Activated CD8-positive, alpha-beta T cell treated with anti-CD3 and anti-CD28 coated beads for 36 hours (primary cell): ENCODE measurements around the gene CD300E. TPM values are rescaled to one million over a fixed set of nuclear protein-coding genes. Genes with fewer than 3 reads are reported as not detected.
"Not testable (repeated sequence)": the region's sequence is repeated elsewhere in the genome, so short reads cannot be mapped to it uniquely, and the experiment has no call there.

ENCODE experiments used
- ATAC-seq: fragments of 200-7000 bp; cut with Tn5 transposase; one replicate; pipeline ENCODE4 v1.10.0; 2021; ENCODE audit warnings: mild to moderate bottlenecking, moderate library complexity
- CTCF ChIA-PET: fragments of 350-600 bp; sonication (Branson Sonifier 250); formaldehyde crosslinking; loops from one replicate; lab custom pipeline; 2021; ENCODE audit warnings: antibody characterized with exemption; lab: Charles Lee
- POLR2A ChIA-PET: fragments of 350-600 bp; sonication (Branson Sonifier 250); formaldehyde crosslinking; loops from one replicate; lab custom pipeline; 2021; ENCODE audit warnings: antibody characterized with exemption; lab: Charles Lee
- DNase-seq: peaks from one replicate; pipeline ENCODE4 v3.0.0-alpha.2; 2020
- H3K27ac Mint-ChIP-seq: one replicate; pipeline ENCODE4 v1.8.0; 2021; ENCODE audit warnings: mild to moderate bottlenecking, mixed read lengths
- H3K27me3 Mint-ChIP-seq: one replicate; pipeline ENCODE4 v1.8.0; 2021; ENCODE audit warnings: mixed read lengths
- H3K36me3 Mint-ChIP-seq: one replicate; pipeline ENCODE4 v1.8.0; 2021; ENCODE audit warnings: low read depth, mixed read lengths
- H3K4me1 Mint-ChIP-seq: one replicate; pipeline ENCODE4 v1.8.0; 2021; ENCODE audit warnings: low read depth, mixed read lengths
- H3K4me3 Mint-ChIP-seq: one replicate; pipeline ENCODE4 v1.8.0; 2021; ENCODE audit warnings: mild to moderate bottlenecking, moderate library complexity, mixed read lengths
- H3K9me3 Mint-ChIP-seq: one replicate; pipeline ENCODE4 v1.8.0; 2021; ENCODE audit warnings: mixed read lengths
- intact Hi-C: fragments of 100-400 bp; cut with micrococcal nuclease; formaldehyde crosslinking; loops from one replicate; pipeline ENCODE4 v1.10.0; 2022
- total RNA-seq, 2 experiments: library from RNA; stranded (reverse); gene quantifications; one replicate each; pipeline ENCODE4 v1.2.3, GENCODE V29; 2021
- TF ChIP-seq, protein P1 (sequence below): fragments of 200-600 bp; IDR thresholded peaks from one replicate; pipeline ENCODE4 v1.8.0; 2022; ENCODE audit warnings: antibody characterized with exemption, mild to moderate bottlenecking

CD300E gene
- total RNA-seq, 2 experiments from 2014 or later = not detected

DNA sequence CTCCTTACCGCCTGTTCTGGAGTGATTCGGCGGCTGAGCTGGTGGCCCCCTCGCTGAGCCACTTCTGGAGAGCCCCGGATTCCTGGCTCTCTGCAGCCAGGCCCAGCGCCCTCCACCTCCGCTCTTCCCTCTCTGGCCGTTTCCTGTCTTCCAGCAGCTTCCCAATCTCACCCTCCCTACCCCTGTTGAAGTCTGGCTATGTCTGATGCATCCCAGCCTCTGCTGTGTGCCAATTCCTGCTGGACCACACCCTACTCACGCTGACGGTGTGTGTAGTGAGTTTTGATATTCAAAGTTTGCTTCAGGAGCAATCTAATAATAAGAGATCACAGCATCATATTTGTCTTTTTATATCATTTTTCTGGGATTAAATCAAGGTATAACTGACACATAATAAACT, 40.9 kb downstream of the CD300E start:
- DNase-seq (no peak), ATAC-seq (no peak)
- TF ChIP-seq, protein P1, sequence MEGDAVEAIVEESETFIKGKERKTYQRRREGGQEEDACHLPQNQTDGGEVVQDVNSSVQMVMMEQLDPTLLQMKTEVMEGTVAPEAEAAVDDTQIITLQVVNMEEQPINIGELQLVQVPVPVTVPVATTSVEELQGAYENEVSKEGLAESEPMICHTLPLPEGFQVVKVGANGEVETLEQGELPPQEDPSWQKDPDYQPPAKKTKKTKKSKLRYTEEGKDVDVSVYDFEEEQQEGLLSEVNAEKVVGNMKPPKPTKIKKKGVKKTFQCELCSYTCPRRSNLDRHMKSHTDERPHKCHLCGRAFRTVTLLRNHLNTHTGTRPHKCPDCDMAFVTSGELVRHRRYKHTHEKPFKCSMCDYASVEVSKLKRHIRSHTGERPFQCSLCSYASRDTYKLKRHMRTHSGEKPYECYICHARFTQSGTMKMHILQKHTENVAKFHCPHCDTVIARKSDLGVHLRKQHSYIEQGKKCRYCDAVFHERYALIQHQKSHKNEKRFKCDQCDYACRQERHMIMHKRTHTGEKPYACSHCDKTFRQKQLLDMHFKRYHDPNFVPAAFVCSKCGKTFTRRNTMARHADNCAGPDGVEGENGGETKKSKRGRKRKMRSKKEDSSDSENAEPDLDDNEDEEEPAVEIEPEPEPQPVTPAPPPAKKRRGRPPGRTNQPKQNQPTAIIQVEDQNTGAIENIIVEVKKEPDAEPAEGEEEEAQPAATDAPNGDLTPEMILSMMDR = no peak
- H3K27ac Mint-ChIP-seq = no peak overlapping the region
- CTCF ChIA-PET = interaction anchor here (1.0 kb wide), 1 partner anchor 75 kb away, joined by 3 read pairs; no protein-coding TSS in a partner anchor
- no peaks in the 10 kb centered on the region for H3K36me3 Mint-ChIP-seq
- no peaks in the 10 kb centered on the region for H3K27me3 Mint-ChIP-seq
- intact Hi-C loops = no loop called here
- POLR2A ChIA-PET = no interaction called here
- H3K4me3 Mint-ChIP-seq = no peak overlapping the region
- no peaks in the 10 kb centered on the region for H3K9me3 Mint-ChIP-seq
- peaks cover 6% of the 10 kb centered on the region for H3K4me1 Mint-ChIP-seq

GRCh38 chr17:74579900-74580299, 43.6 kb downstream of the CD300E start:
- intact Hi-C loops = no loop called here
- Mint-ChIP-seq H3K36me3 (no peaks in the 10 kb centered on the region), H3K9me3 (no peaks in the 10 kb centered on the region), H3K4me3 (no peak overlapping the region), H3K27me3 (no peaks in the 10 kb centered on the region), H3K4me1 (peaks cover 6% of the 10 kb centered on the region), H3K27ac (no peak overlapping the region)
- TF ChIP-seq, protein P1 = no peak
- DNase-seq (no peak), ATAC-seq (peak; percentile 27)
- POLR2A ChIA-PET = interaction anchor here (0.8 to 1.2 kb wide), 2 partner anchors 12 to 13 kb away, joined by 3 to 4 read pairs; partner anchors contain the start of gene CD300LD
- CTCF ChIA-PET = no interaction called here

- Mint-ChIP-seq H3K27me3 (no peaks in the 10 kb centered on the region), H3K4me1 (peaks cover 6% of the 10 kb centered on the region), H3K36me3 (no peaks in the 10 kb centered on the region), H3K27ac (no peak overlapping the region), H3K4me3 (no peak overlapping the region), H3K9me3 (no peaks in the 10 kb centered on the region)
- CTCF ChIA-PET = interaction anchor here (1.8 kb wide), 1 partner anchor 13 kb away, joined by 11 read pairs; the partner anchor contains the start of gene CD300H
- ATAC-seq (no peak), DNase-seq (no peak)
- TF ChIP-seq, protein P1 = no peak
- POLR2A ChIA-PET = no interaction called here
- intact Hi-C loops = no loop called here
Measured at GRCh38 chr17:74578979-74579378, 44.6 kb downstream of the CD300E start.

GRCh38 chr17:74574489-74575142, 48.9 kb downstream of the CD300E start:
- TF ChIP-seq, protein P1 = no peak
- intact Hi-C loops = no loop called here
- ChIA-PET CTCF (no interaction called here), POLR2A (no interaction called here)
- DNase-seq = no peak
- ATAC-seq = no peak
- Mint-ChIP-seq H3K36me3 (no peaks in the 10 kb centered on the region), H3K27me3 (peaks cover 11% of the 10 kb centered on the region), H3K27ac (no peak overlapping the region), H3K4me1 (peaks cover 4% of the 10 kb centered on the region), H3K9me3 (no peaks in the 10 kb centered on the region), H3K4me3 (no peak overlapping the region)

DNA sequence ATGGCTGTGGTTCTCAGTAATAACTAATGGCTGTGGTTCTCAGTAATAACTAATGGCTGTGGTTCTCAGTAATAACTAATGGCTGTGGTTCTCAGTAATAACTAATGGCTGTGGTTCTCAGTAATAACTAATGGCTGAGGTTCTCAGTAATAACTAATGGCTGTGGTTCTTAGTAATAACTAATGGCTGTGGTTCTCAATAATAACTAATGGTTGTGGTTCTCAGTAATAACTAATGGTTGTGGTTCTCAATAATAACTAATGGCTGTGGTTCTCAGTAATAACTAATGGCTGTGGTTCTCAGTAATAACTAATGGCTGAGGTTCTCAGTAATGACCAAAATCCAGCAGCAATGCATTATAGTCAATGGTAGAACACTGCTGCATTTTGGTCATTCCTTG, 49.9 kb downstream of the CD300E start:
- ATAC-seq, H3K27ac Mint-ChIP-seq, H3K9me3 Mint-ChIP-seq, H3K36me3 Mint-ChIP-seq, intact Hi-C loops, H3K4me3 Mint-ChIP-seq, POLR2A ChIA-PET, DNase-seq: not testable (repeated sequence)
- CTCF ChIA-PET = interaction anchor here (1.4 kb wide), 1 partner anchor 217 kb away, joined by 4 read pairs; no protein-coding TSS in a partner anchor
- Mint-ChIP-seq H3K4me1 (peaks cover 11% of the 10 kb centered on the region), H3K27me3 (peaks cover 18% of the 10 kb centered on the region)
